Skeletal muscle satellite cell (primary cell): ENCODE data around the gene FBXO24.
A peak's percentile ranks its signal among the peaks of the same experiment; 100 is the strongest.

Source experiments
- H3K27me3 ChIP-seq: 2 replicates; pipeline ENCODE4 v1.7.0; 2013; ENCODE audit warnings: low read length; ENCODE audit not compliant: control insufficient read depth, insufficient read depth
- H3K36me3 ChIP-seq: 2 replicates; pipeline ENCODE4 v1.7.0; 2013; ENCODE audit warnings: mild to moderate bottlenecking, control low read depth, low read length; ENCODE audit not compliant: insufficient read depth
- H3K4me1 ChIP-seq: 2 replicates; pipeline ENCODE4 v1.7.0; 2013; ENCODE audit warnings: low read length; ENCODE audit not compliant: control insufficient read depth, insufficient read depth
- H3K4me2 ChIP-seq: 2 replicates; pipeline ENCODE4 v1.7.0; 2013; ENCODE audit warnings: mild to moderate bottlenecking, low read length
- H3K4me3 ChIP-seq: 2 replicates; pipeline ENCODE4 v1.7.0; 2013; ENCODE audit warnings: low read length
- H3K9ac ChIP-seq: 2 replicates; pipeline ENCODE4 v1.7.0; 2013; ENCODE audit warnings: mild to moderate bottlenecking, low read depth, low read length, moderate library complexity
- H3K9me3 ChIP-seq: replicated peaks from 2 replicates; pipeline ENCODE4 v1.7.0; 2013; ENCODE audit warnings: mild to moderate bottlenecking, control low read depth, low read length

The FBXO24 gene

GRCh38 chr7:100604028-100604975 lies 18.2 kb downstream of the FBXO24 start:
- Histone ChIP-seq H3K36me3 (peaks cover 3% of the 10 kb centered on the region), H3K4me2 (peak overlapping the region; percentile 99), H3K27me3 (no peaks in the 10 kb centered on the region), H3K4me1 (peaks cover 37% of the 10 kb centered on the region), H3K4me3 (peak overlapping the region; percentile 95), H3K9ac (peak overlapping the region; percentile 82), H3K9me3 (no peaks in the 10 kb centered on the region)

GRCh38 chr7:100604976-100605911 lies 19.1 kb downstream of the FBXO24 start:
- H3K36me3 ChIP-seq, result peaks cover 3% of the 10 kb centered on the region
- H3K4me2 ChIP-seq, result peak overlapping the region; percentile 99
- peak overlapping the region; percentile 82 for H3K9ac ChIP-seq
- peaks cover 37% of the 10 kb centered on the region for H3K4me1 ChIP-seq
- H3K27me3 ChIP-seq, result no peaks in the 10 kb centered on the region
- peak overlapping the region; percentile 95 for H3K4me3 ChIP-seq
- no peaks in the 10 kb centered on the region for H3K9me3 ChIP-seq

GRCh38 chr7:100606313-100606712 lies 20.2 kb downstream of the FBXO24 start:
- H3K4me2 ChIP-seq, result no peak overlapping the region
- H3K9me3 ChIP-seq, result no peaks in the 10 kb centered on the region
- H3K4me3 ChIP-seq, result no peak overlapping the region
- H3K27me3 ChIP-seq, result no peaks in the 10 kb centered on the region
- no peak overlapping the region for H3K9ac ChIP-seq
- peaks cover 37% of the 10 kb centered on the region for H3K4me1 ChIP-seq
- peaks cover 3% of the 10 kb centered on the region for H3K36me3 ChIP-seq

DNA sequence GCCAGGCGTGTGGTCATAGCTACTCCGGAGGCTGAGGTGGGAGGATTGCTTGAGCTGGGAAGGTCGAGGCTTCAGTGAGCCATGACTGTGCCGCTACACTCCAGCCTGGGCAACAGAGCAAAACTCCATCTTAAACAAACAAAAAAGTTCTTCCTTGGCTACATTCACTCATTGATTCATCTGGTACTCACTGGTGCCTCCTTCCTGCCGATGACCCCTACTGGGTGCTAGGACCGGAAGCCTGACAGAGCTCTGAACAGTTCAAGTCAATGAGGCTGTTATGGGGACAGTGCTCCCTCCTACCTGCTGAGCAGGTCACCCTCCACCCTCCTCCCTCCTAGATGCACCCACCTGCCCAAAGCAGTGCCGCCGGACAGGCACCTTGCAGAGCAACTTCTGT lies 21.0 kb downstream of the FBXO24 start:
- no peaks in the 10 kb centered on the region for H3K27me3 ChIP-seq
- H3K36me3 ChIP-seq, result peaks cover 3% of the 10 kb centered on the region
- H3K4me2 ChIP-seq, result no peak overlapping the region
- peaks cover 30% of the 10 kb centered on the region for H3K4me1 ChIP-seq
- no peaks in the 10 kb centered on the region for H3K9me3 ChIP-seq
- no peak overlapping the region for H3K9ac ChIP-seq
- no peak overlapping the region for H3K4me3 ChIP-seq

DNA sequence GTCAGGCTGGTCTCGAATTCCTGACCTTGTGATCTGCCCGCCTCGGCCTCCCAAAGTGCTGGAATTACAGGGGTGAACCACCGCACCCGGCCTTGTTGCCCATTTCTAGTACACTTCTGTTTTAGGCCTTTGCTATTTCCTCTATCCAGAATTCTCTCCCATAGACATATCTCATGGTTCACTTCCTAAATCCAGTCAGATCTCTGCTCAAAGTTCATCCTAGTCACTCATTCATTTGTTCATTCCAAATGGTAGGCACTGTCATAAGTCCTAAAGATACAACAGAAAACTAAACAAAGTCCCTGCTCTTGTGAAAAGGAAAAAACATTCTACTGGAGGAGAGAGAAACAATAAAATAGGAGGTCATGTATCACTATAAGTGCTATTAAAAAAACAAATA lies 23.8 kb downstream of the FBXO24 start:
- Histone ChIP-seq H3K9me3 (no peaks in the 10 kb centered on the region), H3K27me3 (no peaks in the 10 kb centered on the region), H3K4me3 (no peak overlapping the region), H3K9ac (no peak overlapping the region), H3K4me1 (peaks cover 22% of the 10 kb centered on the region), H3K36me3 (peaks cover 3% of the 10 kb centered on the region), H3K4me2 (no peak overlapping the region)

DNA sequence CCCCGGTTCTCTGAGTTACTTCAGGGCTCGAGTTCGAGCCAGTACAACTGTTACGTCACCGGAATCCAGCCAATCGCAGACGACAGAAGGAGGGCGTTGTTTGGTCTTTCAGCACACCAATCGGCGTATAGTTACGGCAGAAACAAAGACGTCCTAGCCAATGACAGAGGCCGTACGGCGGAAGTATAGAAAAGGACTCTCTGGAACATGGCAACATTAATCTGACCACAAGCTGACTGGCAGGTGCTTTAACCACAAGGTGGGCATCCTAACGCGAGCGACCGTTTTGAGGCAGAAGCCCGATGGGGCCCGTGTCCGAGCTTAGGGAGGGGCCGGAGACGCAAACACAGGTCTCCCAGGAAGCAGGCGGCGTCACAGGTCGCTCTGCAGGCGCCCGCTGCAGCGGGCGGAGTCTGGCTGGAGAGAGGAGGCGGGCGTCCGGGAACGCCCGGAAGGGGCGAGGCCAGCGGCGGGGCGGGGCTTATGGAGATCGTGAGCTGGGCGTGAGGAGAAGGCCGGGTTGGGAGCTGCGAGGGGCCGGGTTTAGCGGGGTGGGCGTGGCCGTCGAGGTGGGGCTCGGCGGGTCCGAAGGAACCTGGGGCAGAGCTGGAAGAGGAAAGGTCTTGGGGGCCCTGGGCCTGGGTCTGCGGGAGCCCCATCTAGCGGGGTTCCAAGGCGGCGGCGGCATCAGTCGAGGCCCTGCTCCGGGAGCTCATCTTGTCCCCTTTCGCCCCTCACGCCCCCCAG lies 26.0 kb downstream of the FBXO24 start, which contains the start of gene MOSPD3:
Gene MOSPD3 (plus strand): TSS at position 558 of the 747 bp plus-strand sequence. CDS start 252 bp downstream, outside the sequence.
- Histone ChIP-seq H3K9me3 (no peaks in the 10 kb centered on the region), H3K4me2 (peak within 1 kb of the TSS; percentile 78), H3K4me3 (peak within 1 kb of the TSS; percentile 75), H3K27me3 (no peaks in the 10 kb centered on the region), H3K9ac (peak within 1 kb of the TSS; percentile 73), H3K4me1 (peaks cover 14% of the 10 kb centered on the region), H3K36me3 (no peaks in the 10 kb centered on the region)

- H3K4me3 ChIP-seq, result peak overlapping the region; percentile 75
- H3K36me3 ChIP-seq, result no peaks in the 10 kb centered on the region
- H3K9me3 ChIP-seq, result no peaks in the 10 kb centered on the region
- peak overlapping the region; percentile 73 for H3K9ac ChIP-seq
- peaks cover 10% of the 10 kb centered on the region for H3K4me1 ChIP-seq
- H3K27me3 ChIP-seq, result no peaks in the 10 kb centered on the region
- peak overlapping the region; percentile 78 for H3K4me2 ChIP-seq
Measured at GRCh38 chr7:100612730-100613390, 26.7 kb downstream of the FBXO24 start.

DNA sequence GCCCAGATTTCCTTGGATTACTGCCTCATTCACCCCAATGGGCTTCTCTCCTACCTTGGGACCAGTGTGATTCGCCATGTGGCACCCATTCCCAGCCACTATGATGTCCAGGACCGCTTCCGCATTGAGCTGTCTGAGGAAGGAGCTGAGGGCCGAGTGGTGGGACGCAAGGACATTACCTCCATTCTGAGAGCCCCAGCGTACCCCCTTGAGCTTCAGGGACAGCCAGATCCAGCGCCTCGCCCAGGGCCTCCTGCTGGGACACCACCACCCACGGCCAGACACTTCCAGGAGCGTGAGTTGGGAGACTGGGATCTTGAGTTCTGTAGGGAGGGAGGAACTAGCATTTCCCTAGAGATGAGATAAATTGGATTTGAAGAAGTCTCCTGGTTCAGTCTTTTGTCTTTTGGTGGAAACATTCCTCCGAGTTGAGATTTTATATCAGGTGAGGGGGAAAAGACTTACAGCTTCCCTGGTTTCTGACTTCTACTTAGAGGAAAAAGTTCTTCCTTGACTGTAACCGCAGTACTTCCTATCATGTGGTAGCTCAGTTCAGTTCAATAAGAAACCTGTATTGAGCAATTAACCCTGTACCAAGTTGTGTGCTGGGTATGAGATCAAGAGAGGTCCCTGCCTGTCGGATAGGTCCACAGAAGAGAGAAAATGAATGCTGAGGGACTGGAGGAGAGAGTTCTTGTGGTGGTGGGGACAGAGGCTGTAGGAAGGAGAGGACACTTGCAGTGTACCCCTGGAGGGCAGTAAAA lies 27.5 kb downstream of the FBXO24 start:
- H3K36me3 ChIP-seq, result no peaks in the 10 kb centered on the region
- peak overlapping the region; percentile 78 for H3K4me2 ChIP-seq
- H3K27me3 ChIP-seq, result no peaks in the 10 kb centered on the region
- H3K4me1 ChIP-seq, result peaks cover 10% of the 10 kb centered on the region
- no peaks in the 10 kb centered on the region for H3K9me3 ChIP-seq
- H3K4me3 ChIP-seq, result peak overlapping the region; percentile 75
- no peak overlapping the region for H3K9ac ChIP-seq

DNA sequence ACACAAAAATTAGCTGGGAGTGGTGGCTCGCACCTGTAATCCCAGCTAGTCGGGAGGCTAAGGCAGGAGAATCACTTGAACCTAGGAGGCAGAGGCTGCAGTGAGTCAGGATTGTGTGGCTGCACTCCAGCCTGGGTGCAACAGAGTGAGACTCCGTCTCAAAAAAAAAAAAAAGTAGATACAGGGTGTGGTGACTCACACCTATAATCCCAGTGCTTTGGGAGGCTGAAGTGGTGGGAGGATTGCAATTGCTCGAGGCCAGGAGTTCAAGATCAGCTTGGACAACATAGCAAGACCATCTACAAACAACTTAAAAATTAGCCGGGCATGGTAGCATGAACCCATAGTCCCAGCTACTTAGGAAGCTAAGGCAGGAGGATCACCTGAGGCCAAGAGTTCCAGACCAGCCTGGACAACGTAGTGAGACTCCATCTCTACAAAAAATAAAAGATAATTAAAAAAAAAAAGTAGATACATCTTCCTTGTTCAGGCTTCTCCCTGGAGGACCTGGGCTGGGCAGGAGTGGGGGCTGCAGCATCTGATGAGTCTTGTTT lies 28.3 kb downstream of the FBXO24 start:
- Histone ChIP-seq H3K36me3 (no peaks in the 10 kb centered on the region), H3K4me3 (no peak overlapping the region), H3K9me3 (no peaks in the 10 kb centered on the region), H3K4me1 (peaks cover 10% of the 10 kb centered on the region), H3K4me2 (no peak overlapping the region), H3K27me3 (no peaks in the 10 kb centered on the region), H3K9ac (no peak overlapping the region)

DNA sequence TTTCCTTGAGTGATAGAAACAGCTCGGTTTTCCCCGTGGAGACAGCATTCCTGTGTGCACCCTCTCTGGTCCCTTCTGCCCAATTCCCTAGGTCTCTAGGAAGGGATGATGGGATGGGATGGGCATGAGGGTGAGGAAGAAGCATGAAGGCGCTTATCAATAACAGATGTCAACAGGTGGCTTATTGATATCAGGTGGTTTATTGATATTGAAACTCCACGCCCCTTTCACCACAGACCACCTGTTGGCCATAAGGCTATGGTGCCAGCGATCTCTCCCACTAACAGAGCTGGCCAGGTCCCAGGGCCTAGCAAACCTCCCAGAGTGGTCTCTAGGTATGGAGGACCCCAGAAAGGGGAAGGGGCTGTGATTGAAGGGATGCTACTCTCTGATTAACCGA lies 34.1 kb downstream of the FBXO24 start:
- H3K9me3 ChIP-seq, result no peaks in the 10 kb centered on the region
- no peak overlapping the region for H3K4me3 ChIP-seq
- no peaks in the 10 kb centered on the region for H3K27me3 ChIP-seq
- H3K4me1 ChIP-seq, result no peaks in the 10 kb centered on the region
- no peaks in the 10 kb centered on the region for H3K36me3 ChIP-seq
- H3K9ac ChIP-seq, result no peak overlapping the region
- H3K4me2 ChIP-seq, result no peak overlapping the region
